K562 (cell line): ENCODE results near the gene CST6. TPM values are rescaled to one million over a fixed set of nuclear protein-coding genes. Genes with fewer than 3 reads are reported as not detected.
A peak's percentile ranks its signal among the peaks of the same experiment; 100 is the strongest.

Source experiments
- ARNT ChIP-seq, 2 experiments: fragments of 450-650 bp; IDR thresholded peaks; 2 replicates each; pipeline ENCODE4 v1.6.1; 2016; ENCODE audit warnings: mild to moderate bottlenecking in 1 of 2
- BCL6 ChIP-seq: fragments of 250-450 bp; sonication (Bioruptor Pico); IDR thresholded peaks from 2 replicates; pipeline ENCODE4 v1.4.0; 2020
- CXXC5 ChIP-seq: fragments of 250-450 bp; sonication (Bioruptor Pico); IDR thresholded peaks from 2 replicates; pipeline ENCODE4 v1.8.0; 2022; ENCODE audit warnings: inconsistent platforms, mild to moderate bottlenecking, moderate library complexity
- DPF2 ChIP-seq: fragments of 450-650 bp; IDR thresholded peaks from 2 replicates; pipeline ENCODE4 v1.6.1; 2016
- GATAD2B ChIP-seq: fragments of 450-650 bp; IDR thresholded peaks from 2 replicates; pipeline ENCODE4 v1.6.1; 2017; ENCODE audit warnings: mild to moderate bottlenecking, borderline replicate concordance
- MCM2 ChIP-seq: fragments of 450-650 bp; IDR thresholded peaks from 2 replicates; pipeline ENCODE4 v1.6.1; 2017; ENCODE audit warnings: low read depth, mild to moderate bottlenecking
- ZNF140 ChIP-seq: fragments of 250-450 bp; sonication (Bioruptor Pico); IDR thresholded peaks from 2 replicates; pipeline ENCODE4 v1.8.0; 2021; ENCODE audit warnings: moderate library complexity, mild to moderate bottlenecking, inconsistent platforms
- ZNF143 ChIP-seq: sonication (generic); formaldehyde crosslinking; IDR thresholded peaks from 2 replicates; pipeline ENCODE4 v1.9.0; 2022; ENCODE audit warnings: mild to moderate bottlenecking, missing genetic modification reagents
- ZNF197 ChIP-seq: fragments of 200-800 bp; sonication (Bioruptor generic); IDR thresholded peaks from 2 replicates; pipeline ENCODE4 v1.6.1; 2016; ENCODE audit warnings: low read depth, missing genetic modification characterization, missing compliant biosample characterization
- polyA plus RNA-seq, 8 experiments: library from polyadenylated mRNA; depleted of rRNA in 4 of 8; stranded (reverse) in 5 of 8; unstranded in 3 of 8; fragments of >200 nt; fragmentation: Nextera tagmentation in 2 of 8; fragmentation: Illumina TruSeq in 1 of 8; extraction: Ambion mirVana in 2 of 8; extraction: Trizol in 1 of 8; gene quantifications; 2 replicates each; pipeline versions ENCODE4 v1.2.1 to v1.2.3, GENCODE V29; 2011 to 2014; ENCODE audit warnings: inconsistent platforms in 1 of 8, missing spikeins in 1 of 8
- total RNA-seq, 7 experiments: library from RNA; depleted of rRNA in 6 of 7; stranded (reverse); fragments of >200 nt in 6 of 7; fragmentation: Illumina TruSeq in 2 of 7; extraction: Trizol in 2 of 7; gene quantifications; 2 replicates each; pipeline versions ENCODE4 v1.2.1 to v1.2.3, GENCODE V29; 2011 to 2021; ENCODE audit warnings: low replicate concordance in 1 of 7
- TF ChIP-seq, protein P1 (sequence below): fragments of 250-450 bp; sonication (Bioruptor Pico); IDR thresholded peaks from 2 replicates; pipeline ENCODE4 v1.5.0; 2021; ENCODE audit warnings: mild to moderate bottlenecking, borderline replicate concordance
- TF ChIP-seq, protein P2 (sequence below): sonication (generic); formaldehyde crosslinking; IDR thresholded peaks from 2 replicates; pipeline ENCODE4 v1.8.1; 2023; ENCODE audit warnings: mild to moderate bottlenecking, missing genetic modification reagents, moderate library complexity
- TF ChIP-seq, protein P3 (sequence below): sonication (generic); formaldehyde crosslinking; IDR thresholded peaks from 2 replicates; pipeline ENCODE4 v1.8.0; 2022; ENCODE audit warnings: mild to moderate bottlenecking, missing genetic modification reagents
- TF ChIP-seq, protein P4 (sequence below): fragments of 450-650 bp; IDR thresholded peaks from 2 replicates; pipeline ENCODE4 v1.7.0; 2016; ENCODE audit warnings: borderline replicate concordance
- TF ChIP-seq, protein P5 (sequence below): fragments of 450-650 bp; IDR thresholded peaks from 2 replicates; pipeline ENCODE4 v1.6.1; 2014; ENCODE audit warnings: low read depth, mild to moderate bottlenecking, moderate library complexity, borderline replicate concordance
- TF ChIP-seq, protein P6 (sequence below): sonication (generic); formaldehyde crosslinking; IDR thresholded peaks from 2 replicates; pipeline ENCODE4 v1.8.0; 2023; ENCODE audit warnings: mild to moderate bottlenecking, missing genetic modification reagents

Gene CST6
- total and polyA plus RNA-seq, 9 of the 15 experiments (the other 6 are each of a cell fraction or from before 2014, with no cell fraction given), result not detected

DNA sequence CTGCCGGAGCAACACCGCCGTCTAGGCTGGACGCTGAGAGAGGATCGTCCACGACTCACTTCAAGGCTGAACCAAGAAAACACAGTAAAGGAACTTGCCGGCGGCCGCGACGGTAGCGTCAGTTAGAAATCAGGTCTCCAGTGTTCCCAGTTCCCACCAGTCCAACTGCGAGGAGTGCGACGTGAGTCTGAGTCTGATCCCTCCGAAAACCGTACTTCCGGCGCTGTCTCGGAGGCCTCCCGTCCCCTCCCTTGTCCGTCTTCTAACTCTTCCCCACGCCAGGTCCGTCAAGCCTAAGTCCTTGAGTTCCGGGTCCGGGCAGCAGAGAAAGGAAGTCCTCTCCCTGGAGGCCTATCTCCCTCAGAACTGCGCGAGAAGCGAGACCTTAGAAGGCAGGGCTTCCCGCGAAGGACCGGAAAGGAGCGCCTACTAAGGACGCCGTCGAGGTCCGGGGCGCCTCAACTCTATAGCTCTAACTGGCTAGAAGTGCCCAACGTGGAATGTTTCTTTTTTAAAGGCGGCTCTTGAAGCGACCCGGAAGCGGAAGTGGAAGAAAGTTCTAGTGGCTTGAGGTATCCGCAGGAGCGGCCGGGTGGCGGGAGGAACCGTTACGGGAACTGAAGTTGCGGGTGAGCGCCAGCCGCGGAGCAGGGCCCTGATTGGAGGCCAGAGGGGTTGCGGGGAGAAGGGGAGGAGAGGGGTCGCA lies 9.7 kb upstream of the CST6 start, which contains the start of the genes BANF1 and EIF1AD (continued):
- TF ChIP-seq, protein P1, sequence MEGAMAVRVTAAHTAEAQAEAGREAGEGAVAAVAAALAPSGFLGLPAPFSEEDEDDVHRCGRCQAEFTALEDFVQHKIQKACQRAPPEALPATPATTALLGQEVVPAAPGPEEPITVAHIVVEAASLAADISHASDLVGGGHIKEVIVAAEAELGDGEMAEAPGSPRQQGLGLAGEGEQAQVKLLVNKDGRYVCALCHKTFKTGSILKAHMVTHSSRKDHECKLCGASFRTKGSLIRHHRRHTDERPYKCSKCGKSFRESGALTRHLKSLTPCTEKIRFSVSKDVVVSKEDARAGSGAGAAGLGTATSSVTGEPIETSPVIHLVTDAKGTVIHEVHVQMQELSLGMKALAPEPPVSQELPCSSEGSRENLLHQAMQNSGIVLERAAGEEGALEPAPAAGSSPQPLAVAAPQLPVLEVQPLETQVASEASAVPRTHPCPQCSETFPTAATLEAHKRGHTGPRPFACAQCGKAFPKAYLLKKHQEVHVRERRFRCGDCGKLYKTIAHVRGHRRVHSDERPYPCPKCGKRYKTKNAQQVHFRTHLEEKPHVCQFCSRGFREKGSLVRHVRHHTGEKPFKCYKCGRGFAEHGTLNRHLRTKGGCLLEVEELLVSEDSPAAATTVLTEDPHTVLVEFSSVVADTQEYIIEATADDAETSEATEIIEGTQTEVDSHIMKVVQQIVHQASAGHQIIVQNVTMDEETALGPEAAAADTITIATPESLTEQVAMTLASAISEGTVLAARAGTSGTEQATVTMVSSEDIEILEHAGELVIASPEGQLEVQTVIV (CRISPR knock-in tag), result no peak
- TF ChIP-seq ZNF143 (CRISPR knock-in tag) (peak; percentile 46; the same call in 1 of the 2 replicates), ARNT (IDR thresholded peaks at IDR 0.05) (peak; percentile 78 to 94; a peak in 2 of 4 replicates), CXXC5 (CRISPR knock-in tag) (peak; percentile 93), BCL6 (CRISPR knock-in tag) (no peak), DPF2 (peak; percentile 61; the same call in 1 of the 2 replicates), GATAD2B (peak; percentile 79; the same call in 1 of the 2 replicates), MCM2 (no peak), ZNF197 (CRISPR knock-in tag) (0 out of 2 replicates have a peak, but pooled peaks have one; percentile 53), ZNF140 (CRISPR knock-in tag) (no peak)
- TF ChIP-seq, protein P2, sequence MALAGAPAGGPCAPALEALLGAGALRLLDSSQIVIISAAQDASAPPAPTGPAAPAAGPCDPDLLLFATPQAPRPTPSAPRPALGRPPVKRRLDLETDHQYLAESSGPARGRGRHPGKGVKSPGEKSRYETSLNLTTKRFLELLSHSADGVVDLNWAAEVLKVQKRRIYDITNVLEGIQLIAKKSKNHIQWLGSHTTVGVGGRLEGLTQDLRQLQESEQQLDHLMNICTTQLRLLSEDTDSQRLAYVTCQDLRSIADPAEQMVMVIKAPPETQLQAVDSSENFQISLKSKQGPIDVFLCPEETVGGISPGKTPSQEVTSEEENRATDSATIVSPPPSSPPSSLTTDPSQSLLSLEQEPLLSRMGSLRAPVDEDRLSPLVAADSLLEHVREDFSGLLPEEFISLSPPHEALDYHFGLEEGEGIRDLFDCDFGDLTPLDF (CRISPR knock-in tag), result peak; percentile 25; the same call in 1 of the 2 replicates
- TF ChIP-seq, protein P3, sequence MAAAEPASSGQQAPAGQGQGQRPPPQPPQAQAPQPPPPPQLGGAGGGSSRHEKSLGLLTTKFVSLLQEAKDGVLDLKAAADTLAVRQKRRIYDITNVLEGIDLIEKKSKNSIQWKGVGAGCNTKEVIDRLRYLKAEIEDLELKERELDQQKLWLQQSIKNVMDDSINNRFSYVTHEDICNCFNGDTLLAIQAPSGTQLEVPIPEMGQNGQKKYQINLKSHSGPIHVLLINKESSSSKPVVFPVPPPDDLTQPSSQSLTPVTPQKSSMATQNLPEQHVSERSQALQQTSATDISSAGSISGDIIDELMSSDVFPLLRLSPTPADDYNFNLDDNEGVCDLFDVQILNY (CRISPR knock-in tag), result no peak
- TF ChIP-seq, protein P4, sequence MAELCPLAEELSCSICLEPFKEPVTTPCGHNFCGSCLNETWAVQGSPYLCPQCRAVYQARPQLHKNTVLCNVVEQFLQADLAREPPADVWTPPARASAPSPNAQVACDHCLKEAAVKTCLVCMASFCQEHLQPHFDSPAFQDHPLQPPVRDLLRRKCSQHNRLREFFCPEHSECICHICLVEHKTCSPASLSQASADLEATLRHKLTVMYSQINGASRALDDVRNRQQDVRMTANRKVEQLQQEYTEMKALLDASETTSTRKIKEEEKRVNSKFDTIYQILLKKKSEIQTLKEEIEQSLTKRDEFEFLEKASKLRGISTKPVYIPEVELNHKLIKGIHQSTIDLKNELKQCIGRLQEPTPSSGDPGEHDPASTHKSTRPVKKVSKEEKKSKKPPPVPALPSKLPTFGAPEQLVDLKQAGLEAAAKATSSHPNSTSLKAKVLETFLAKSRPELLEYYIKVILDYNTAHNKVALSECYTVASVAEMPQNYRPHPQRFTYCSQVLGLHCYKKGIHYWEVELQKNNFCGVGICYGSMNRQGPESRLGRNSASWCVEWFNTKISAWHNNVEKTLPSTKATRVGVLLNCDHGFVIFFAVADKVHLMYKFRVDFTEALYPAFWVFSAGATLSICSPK, result no peak
- TF ChIP-seq, protein P5, sequence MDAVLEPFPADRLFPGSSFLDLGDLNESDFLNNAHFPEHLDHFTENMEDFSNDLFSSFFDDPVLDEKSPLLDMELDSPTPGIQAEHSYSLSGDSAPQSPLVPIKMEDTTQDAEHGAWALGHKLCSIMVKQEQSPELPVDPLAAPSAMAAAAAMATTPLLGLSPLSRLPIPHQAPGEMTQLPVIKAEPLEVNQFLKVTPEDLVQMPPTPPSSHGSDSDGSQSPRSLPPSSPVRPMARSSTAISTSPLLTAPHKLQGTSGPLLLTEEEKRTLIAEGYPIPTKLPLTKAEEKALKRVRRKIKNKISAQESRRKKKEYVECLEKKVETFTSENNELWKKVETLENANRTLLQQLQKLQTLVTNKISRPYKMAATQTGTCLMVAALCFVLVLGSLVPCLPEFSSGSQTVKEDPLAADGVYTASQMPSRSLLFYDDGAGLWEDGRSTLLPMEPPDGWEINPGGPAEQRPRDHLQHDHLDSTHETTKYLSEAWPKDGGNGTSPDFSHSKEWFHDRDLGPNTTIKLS, result peak; percentile 98
- TF ChIP-seq, protein P6, sequence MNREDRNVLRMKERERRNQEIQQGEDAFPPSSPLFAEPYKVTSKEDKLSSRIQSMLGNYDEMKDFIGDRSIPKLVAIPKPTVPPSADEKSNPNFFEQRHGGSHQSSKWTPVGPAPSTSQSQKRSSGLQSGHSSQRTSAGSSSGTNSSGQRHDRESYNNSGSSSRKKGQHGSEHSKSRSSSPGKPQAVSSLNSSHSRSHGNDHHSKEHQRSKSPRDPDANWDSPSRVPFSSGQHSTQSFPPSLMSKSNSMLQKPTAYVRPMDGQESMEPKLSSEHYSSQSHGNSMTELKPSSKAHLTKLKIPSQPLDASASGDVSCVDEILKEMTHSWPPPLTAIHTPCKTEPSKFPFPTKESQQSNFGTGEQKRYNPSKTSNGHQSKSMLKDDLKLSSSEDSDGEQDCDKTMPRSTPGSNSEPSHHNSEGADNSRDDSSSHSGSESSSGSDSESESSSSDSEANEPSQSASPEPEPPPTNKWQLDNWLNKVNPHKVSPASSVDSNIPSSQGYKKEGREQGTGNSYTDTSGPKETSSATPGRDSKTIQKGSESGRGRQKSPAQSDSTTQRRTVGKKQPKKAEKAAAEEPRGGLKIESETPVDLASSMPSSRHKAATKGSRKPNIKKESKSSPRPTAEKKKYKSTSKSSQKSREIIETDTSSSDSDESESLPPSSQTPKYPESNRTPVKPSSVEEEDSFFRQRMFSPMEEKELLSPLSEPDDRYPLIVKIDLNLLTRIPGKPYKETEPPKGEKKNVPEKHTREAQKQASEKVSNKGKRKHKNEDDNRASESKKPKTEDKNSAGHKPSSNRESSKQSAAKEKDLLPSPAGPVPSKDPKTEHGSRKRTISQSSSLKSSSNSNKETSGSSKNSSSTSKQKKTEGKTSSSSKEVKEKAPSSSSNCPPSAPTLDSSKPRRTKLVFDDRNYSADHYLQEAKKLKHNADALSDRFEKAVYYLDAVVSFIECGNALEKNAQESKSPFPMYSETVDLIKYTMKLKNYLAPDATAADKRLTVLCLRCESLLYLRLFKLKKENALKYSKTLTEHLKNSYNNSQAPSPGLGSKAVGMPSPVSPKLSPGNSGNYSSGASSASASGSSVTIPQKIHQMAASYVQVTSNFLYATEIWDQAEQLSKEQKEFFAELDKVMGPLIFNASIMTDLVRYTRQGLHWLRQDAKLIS (CRISPR knock-in tag), result peak; percentile 92
